HCT116 (cell line): ENCODE results near the gene GPC4. TPM values are rescaled to one million over a fixed set of nuclear protein-coding genes. Genes with fewer than 3 reads are reported as not detected.

ENCODE experiments used
- ATAC-seq: fragments of 200-7000 bp; cut with Tn5 transposase; 2 replicates; pipeline ENCODE4 v1.9.1; 2020; ENCODE audit warnings: mild to moderate bottlenecking, moderate library complexity
- BruUV-seq: library from RNA; stranded (reverse); fragments of 400-500 nt; replicated peaks from 2 replicates; lab custom pipeline; 2021; lab: Mats Ljungman, UMichigan
- CTCF ChIA-PET: fragments of 300-600 bp; sonication (Branson Sonifier 250); formaldehyde crosslinking; loops from one replicate; lab custom pipeline; 2021; ENCODE audit warnings: antibody characterized with exemption; lab: Charles Lee
- POLR2A ChIA-PET: fragments of 300-600, 350-600 bp; sonication (Branson Sonifier 250); formaldehyde crosslinking; loops from one replicate; lab custom pipeline; 2021; ENCODE audit warnings: antibody characterized with exemption; lab: Charles Lee
- RAD21 ChIA-PET, 2 experiments: fragments of 300-600 bp; sonication (Branson Sonifier 250); formaldehyde crosslinking; loops; one replicate each; lab custom pipeline; 2023; ENCODE audit warnings: low total read pairs in 2 of 2; ENCODE audit not compliant: uncharacterized antibody in 2 of 2, unreplicated experiment in 2 of 2, low non-redundant PET in 1 of 2; lab: Charles Lee
- DNase-seq: peaks from one replicate; pipeline ENCODE4 v3.0.0-alpha.2; 2010; ENCODE audit warnings: low read depth, low spot score
- H2AFZ ChIP-seq: fragments of 200-600 bp; shearing (Covaris generic), sonication (generic); 2 replicates; pipeline ENCODE4 v1.6.1; 2017; ENCODE audit warnings: low read depth, mixed run types, mixed read lengths, antibody characterized with exemption, low read length; ENCODE audit not compliant: poor library complexity, severe bottlenecking
- H3K27ac ChIP-seq: 2 replicates; pipeline ENCODE4 v1.5.1; 2012; ENCODE audit warnings: low read depth, low read length
- H3K27me3 ChIP-seq: fragments of 200-600 bp; sonication (generic); 2 replicates; pipeline ENCODE4 v1.6.1; 2016; ENCODE audit warnings: mixed run types, low read length, mixed read lengths; ENCODE audit not compliant: insufficient read depth
- H3K36me3 ChIP-seq, 2 experiments: fragments of 200-500 bp in 1 of 2; fragments of 200-600 bp in 1 of 2; sonication (Bioruptor generic) in 1 of 2; sonication (generic) in 1 of 2; 2 replicates each; pipeline versions ENCODE4 v1.5.1 to v1.6.1; 2014 to 2016; ENCODE audit warnings: low read length in 2 of 2, inconsistent platforms in 1 of 2, mixed read lengths in 1 of 2, mixed run types in 1 of 2; ENCODE audit not compliant: insufficient read depth in 2 of 2, control insufficient read depth in 1 of 2
- H3K4me1 ChIP-seq, 2 experiments: fragments of 200-600 bp in 1 of 2; sonication (generic) in 1 of 2; 2 replicates each; pipeline versions ENCODE4 v1.5.1 to v1.6.1; 2012 to 2017; ENCODE audit warnings: low read length in 2 of 2, inconsistent platforms in 1 of 2, mild to moderate bottlenecking in 1 of 2, mixed read lengths in 1 of 2, mixed run types in 1 of 2, moderate library complexity in 1 of 2; ENCODE audit not compliant: insufficient read depth in 2 of 2, control insufficient read depth in 1 of 2
- H3K4me2 ChIP-seq: fragments of 200-600 bp; sonication (generic); 2 replicates; pipeline ENCODE4 v1.6.1; 2017; ENCODE audit warnings: mixed run types, low read length, mixed read lengths
- H3K4me3 ChIP-seq, 2 experiments: fragments of 200-600 bp in 1 of 2; sonication (generic) in 1 of 2; replicated peaks in 1 of 2; 2 replicates each; pipeline ENCODE4 v1.5.1; 2011 to 2016; ENCODE audit warnings: low read length in 2 of 2, control low read depth in 1 of 2, low read depth in 1 of 2, mild to moderate bottlenecking in 1 of 2, mixed read lengths in 1 of 2, mixed run types in 1 of 2
- H3K79me2 ChIP-seq: fragments of 200-600 bp; sonication (generic); 2 replicates; pipeline ENCODE4 v1.6.1; 2017; ENCODE audit warnings: mild to moderate bottlenecking, mixed run types, low read length, moderate library complexity, mixed read lengths; ENCODE audit not compliant: insufficient read depth
- H3K9ac ChIP-seq: fragments of 200-600 bp; sonication (generic); 2 replicates; pipeline ENCODE4 v1.6.1; 2016; ENCODE audit warnings: low read length, mixed read lengths
- H3K9me2 ChIP-seq: fragments of 200-600 bp; sonication (generic), shearing (Covaris generic); 2 replicates; pipeline ENCODE4 v1.6.1; 2017; ENCODE audit warnings: mixed run types, mild to moderate bottlenecking, moderate library complexity; ENCODE audit not compliant: insufficient read depth
- H3K9me3 ChIP-seq, 2 experiments: fragments of 200-500 bp in 1 of 2; fragments of 200-600 bp in 1 of 2; sonication (Bioruptor generic) in 1 of 2; sonication (generic) in 1 of 2; 2 replicates each; pipeline ENCODE4 v1.6.1; 2014 to 2017; ENCODE audit warnings: low read length in 2 of 2, mixed read lengths in 2 of 2, inconsistent platforms in 1 of 2, low read depth in 1 of 2, mild to moderate bottlenecking in 1 of 2, mixed run types in 1 of 2, moderate library complexity in 1 of 2; ENCODE audit not compliant: control insufficient read depth in 1 of 2, insufficient read depth in 1 of 2
- H4K20me1 ChIP-seq: fragments of 200-600 bp; sonication (generic), shearing (Covaris generic); 2 replicates; pipeline ENCODE4 v1.6.1; 2017; ENCODE audit warnings: mixed run types, mild to moderate bottlenecking, moderate library complexity; ENCODE audit not compliant: insufficient read depth
- CBX3 ChIP-seq: IDR thresholded peaks from 2 replicates; pipeline ENCODE4 v1.6.1; 2012; ENCODE audit warnings: low read depth
- CEBPB ChIP-seq: IDR thresholded peaks from 2 replicates; pipeline ENCODE4 v1.6.1; 2012; ENCODE audit warnings: low read depth
- EGR1 ChIP-seq: IDR thresholded peaks from 2 replicates; pipeline ENCODE4 v1.6.1; 2012; ENCODE audit warnings: low read depth
- ELF1 ChIP-seq: IDR thresholded peaks from 2 replicates; pipeline ENCODE4 v1.6.1; 2012; ENCODE audit warnings: low read depth, borderline replicate concordance
- FOSL1 ChIP-seq: IDR thresholded peaks from 2 replicates; pipeline ENCODE4 v1.6.1; 2012; ENCODE audit warnings: low read depth
- MAX ChIP-seq: IDR thresholded peaks from 2 replicates; pipeline ENCODE4 v1.6.1; 2012
- POLR2A ChIP-seq: IDR thresholded peaks from 2 replicates; pipeline ENCODE4 v1.7.0; 2011; ENCODE audit warnings: borderline replicate concordance; ENCODE audit not compliant: insufficient read depth, insufficient read length; ENCODE audit errors: extremely low read depth
- RAD21 ChIP-seq: IDR thresholded peaks from 2 replicates; pipeline ENCODE4 v1.6.1; 2012; ENCODE audit warnings: low read depth, mild to moderate bottlenecking
- SIN3A ChIP-seq: IDR thresholded peaks from 2 replicates; pipeline ENCODE4 v1.6.1; 2012; ENCODE audit warnings: low read depth
- SP1 ChIP-seq: IDR thresholded peaks from 2 replicates; pipeline ENCODE4 v1.6.1; 2012; ENCODE audit warnings: low read depth
- SRF ChIP-seq: IDR thresholded peaks from 2 replicates; pipeline ENCODE4 v1.6.1; 2012; ENCODE audit warnings: low read depth
- TCF7L2 ChIP-seq: IDR thresholded peaks from 2 replicates; pipeline ENCODE4 v1.7.0; 2011; ENCODE audit warnings: borderline replicate concordance, inconsistent platforms; ENCODE audit not compliant: insufficient read depth, insufficient read length; ENCODE audit errors: extremely low read depth
- YY1 ChIP-seq: IDR thresholded peaks from 2 replicates; pipeline ENCODE4 v1.6.1; 2011; ENCODE audit warnings: low read length, low read depth, moderate library complexity, mild to moderate bottlenecking; ENCODE audit not compliant: insufficient replicate concordance; ENCODE audit errors: extremely low read depth
- ZFX ChIP-seq: fragments of 450-650 bp; IDR thresholded peaks from 2 replicates; pipeline ENCODE4 v1.6.1; 2017
- ZNF274 ChIP-seq: fragments of 200-500 bp; sonication (Bioruptor generic); IDR thresholded peaks from 2 replicates; pipeline ENCODE4 v1.6.1; 2014; ENCODE audit warnings: mild to moderate bottlenecking, low read depth, low read length, inconsistent platforms
- intact Hi-C: fragments of 100-400 bp; cut with micrococcal nuclease; formaldehyde crosslinking; loops from 2 replicates; pipeline ENCODE4 v1.10.0; 2022
- total RNA-seq: library from RNA; stranded (reverse); gene quantifications from one replicate; pipeline ENCODE4 v1.2.1, GENCODE V29; 2021; ENCODE audit not compliant: unreplicated experiment
- TF ChIP-seq, protein P1 (sequence below), 3 experiments: fragments of 200-600 bp in 1 of 3; sonication (generic) in 1 of 3; IDR thresholded peaks in 2 of 3; conservative IDR thresholded peaks in 1 of 3; 2 replicates each; pipeline ENCODE4 v1.5.1; 2012 to 2017; ENCODE audit warnings: low read depth in 2 of 3, low read length in 2 of 3, antibody characterized with exemption in 1 of 3, borderline replicate concordance in 1 of 3, control low read depth in 1 of 3, mild to moderate bottlenecking in 1 of 3, mixed read lengths in 1 of 3, mixed run types in 1 of 3, moderate library complexity in 1 of 3; ENCODE audit not compliant: insufficient read depth in 1 of 3
- TF ChIP-seq, protein P2 (sequence below): IDR thresholded peaks from 2 replicates; pipeline ENCODE4 v1.6.1; 2012

Gene GPC4
- total RNA-seq, 1 experiment from 2014 or later: 9.7 TPM

- Histone ChIP-seq H3K79me2 (no peaks in the 10 kb centered on the region), H3K9me3 (no peaks in the 10 kb centered on the region), H3K36me3 (no peaks in the 10 kb centered on the region), H3K27ac (no peak overlapping the region), H2AFZ (no peak overlapping the region), H3K9ac (no peak overlapping the region), H3K4me2 (no peak overlapping the region), H3K4me3 (no peak overlapping the region), H3K27me3 (no peaks in the 10 kb centered on the region), H4K20me1 (no peaks in the 10 kb centered on the region), H3K4me1 (no peaks in the 10 kb centered on the region), H3K9me2 (no peaks in the 10 kb centered on the region)
- ChIA-PET RAD21 (no interaction called here), CTCF (no interaction called here), POLR2A (no interaction called here)
- DNase-seq (no peak), ATAC-seq (no peak)
- BruUV-seq: no TSS peak
- intact Hi-C loops: no loop called here
- TF ChIP-seq POLR2A (no peak), ELF1 (no peak), SIN3A (no peak), EGR1 (no peak), FOSL1 (no peak), CBX3 (no peak), SRF (no peak), SP1 (no peak), ZNF274 (no peak), MAX (no peak), ZFX (no peak), TCF7L2 (no peak), RAD21 (no peak), YY1 (no peak), CEBPB (no peak)
- TF ChIP-seq, protein P1, sequence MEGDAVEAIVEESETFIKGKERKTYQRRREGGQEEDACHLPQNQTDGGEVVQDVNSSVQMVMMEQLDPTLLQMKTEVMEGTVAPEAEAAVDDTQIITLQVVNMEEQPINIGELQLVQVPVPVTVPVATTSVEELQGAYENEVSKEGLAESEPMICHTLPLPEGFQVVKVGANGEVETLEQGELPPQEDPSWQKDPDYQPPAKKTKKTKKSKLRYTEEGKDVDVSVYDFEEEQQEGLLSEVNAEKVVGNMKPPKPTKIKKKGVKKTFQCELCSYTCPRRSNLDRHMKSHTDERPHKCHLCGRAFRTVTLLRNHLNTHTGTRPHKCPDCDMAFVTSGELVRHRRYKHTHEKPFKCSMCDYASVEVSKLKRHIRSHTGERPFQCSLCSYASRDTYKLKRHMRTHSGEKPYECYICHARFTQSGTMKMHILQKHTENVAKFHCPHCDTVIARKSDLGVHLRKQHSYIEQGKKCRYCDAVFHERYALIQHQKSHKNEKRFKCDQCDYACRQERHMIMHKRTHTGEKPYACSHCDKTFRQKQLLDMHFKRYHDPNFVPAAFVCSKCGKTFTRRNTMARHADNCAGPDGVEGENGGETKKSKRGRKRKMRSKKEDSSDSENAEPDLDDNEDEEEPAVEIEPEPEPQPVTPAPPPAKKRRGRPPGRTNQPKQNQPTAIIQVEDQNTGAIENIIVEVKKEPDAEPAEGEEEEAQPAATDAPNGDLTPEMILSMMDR (IDR thresholded peaks at IDR 0.05 in 2 of 3, conservative IDR thresholded peaks at IDR 0.05 in 1 of 3; ENCODE audit: borderline replicate concordance in 1 of 3, insufficient read depth in 1 of 3, low read depth in 2 of 3, low read length in 2 of 3): no peak
- TF ChIP-seq, protein P2, sequence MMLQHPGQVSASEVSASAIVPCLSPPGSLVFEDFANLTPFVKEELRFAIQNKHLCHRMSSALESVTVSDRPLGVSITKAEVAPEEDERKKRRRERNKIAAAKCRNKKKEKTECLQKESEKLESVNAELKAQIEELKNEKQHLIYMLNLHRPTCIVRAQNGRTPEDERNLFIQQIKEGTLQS: no peak
These were observed 156.8 kb downstream of the GPC4 start for GRCh38 chrX:133258481-133258880.
